ENCODE measurements around the gene BRD7.

The BRD7 gene

DNA sequence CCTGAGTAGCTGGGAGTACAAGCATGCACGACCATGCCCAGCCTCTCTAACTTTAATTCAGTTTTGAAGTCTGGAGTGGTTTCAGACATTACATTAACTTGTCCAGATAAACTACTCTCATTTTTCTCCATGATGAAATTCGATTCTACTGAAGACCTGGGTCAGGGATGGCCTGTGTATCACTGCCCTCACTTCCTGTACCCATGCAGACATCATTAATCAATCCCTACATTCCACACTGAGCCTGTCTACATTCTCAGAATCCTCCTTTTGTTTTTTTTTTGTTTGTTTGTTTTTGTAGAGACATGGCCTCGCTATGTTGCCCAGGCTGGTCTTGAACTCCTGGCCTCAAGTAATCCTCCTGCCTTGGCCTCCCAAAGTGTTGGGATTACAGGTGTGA is 79.9 kb downstream of the BRD7 start:
- DNase-seq (ENCODE audit: low spot score), result no peak

GRCh38 chr16:50288026-50288425 is 80.8 kb downstream of the BRD7 start:
- no peak for DNase-seq (ENCODE audit: low spot score)

DNA sequence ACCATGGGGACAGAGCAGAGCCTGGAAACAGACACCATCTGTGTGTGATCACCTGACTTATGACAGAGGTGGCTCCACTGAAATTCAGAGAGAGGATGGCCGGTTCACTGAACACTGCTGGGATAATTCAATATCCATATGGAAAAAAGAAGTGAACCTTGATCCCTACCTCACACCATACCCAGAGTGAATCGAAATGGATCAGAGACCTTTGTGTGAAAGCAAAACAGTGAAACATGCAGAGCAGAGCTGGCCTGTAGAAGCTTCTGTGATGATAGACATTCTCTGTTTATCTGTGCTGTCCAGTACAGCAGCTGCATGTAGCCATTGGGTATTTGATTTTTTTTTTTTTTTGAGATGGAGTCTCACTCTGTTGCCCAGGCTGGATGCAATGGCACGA is 82.1 kb downstream of the BRD7 start:
- no peak for DNase-seq (ENCODE audit: low spot score)

DNA sequence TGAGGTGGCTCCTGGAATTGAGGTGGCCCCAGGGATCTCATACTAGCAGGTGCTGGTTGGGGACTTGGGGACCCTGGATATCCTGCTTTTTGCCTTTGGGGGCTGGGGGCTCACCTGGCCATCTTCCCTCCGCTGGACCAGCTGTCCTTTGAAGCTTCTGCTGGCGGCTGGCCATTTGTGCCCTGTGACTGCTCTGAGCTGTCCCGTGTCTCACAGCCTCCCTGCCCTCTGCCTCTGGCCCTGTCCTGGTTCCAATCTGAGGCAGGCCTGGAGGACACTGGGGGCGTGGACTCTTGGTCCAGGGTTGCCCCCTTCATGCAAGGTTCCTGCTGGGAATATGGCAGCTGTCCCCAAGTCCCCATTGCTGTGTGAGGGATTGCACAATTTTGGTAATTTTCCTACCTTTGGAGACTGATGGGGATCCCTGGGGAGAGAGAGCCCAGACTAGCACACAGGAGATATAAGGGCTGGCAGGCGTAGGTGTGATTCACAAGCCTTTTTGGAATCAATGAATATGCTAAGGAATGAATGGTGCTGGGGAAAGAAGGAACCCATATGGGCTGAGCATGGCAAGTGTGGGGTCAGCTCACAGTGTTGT is 83.3 kb downstream of the BRD7 start:
- DNase-seq (ENCODE audit: low spot score), result no peak

- DNase-seq (ENCODE audit: low spot score), result no peak
These were observed 84.5 kb downstream of the BRD7 start for GRCh38 chr16:50284131-50284911.

DNA sequence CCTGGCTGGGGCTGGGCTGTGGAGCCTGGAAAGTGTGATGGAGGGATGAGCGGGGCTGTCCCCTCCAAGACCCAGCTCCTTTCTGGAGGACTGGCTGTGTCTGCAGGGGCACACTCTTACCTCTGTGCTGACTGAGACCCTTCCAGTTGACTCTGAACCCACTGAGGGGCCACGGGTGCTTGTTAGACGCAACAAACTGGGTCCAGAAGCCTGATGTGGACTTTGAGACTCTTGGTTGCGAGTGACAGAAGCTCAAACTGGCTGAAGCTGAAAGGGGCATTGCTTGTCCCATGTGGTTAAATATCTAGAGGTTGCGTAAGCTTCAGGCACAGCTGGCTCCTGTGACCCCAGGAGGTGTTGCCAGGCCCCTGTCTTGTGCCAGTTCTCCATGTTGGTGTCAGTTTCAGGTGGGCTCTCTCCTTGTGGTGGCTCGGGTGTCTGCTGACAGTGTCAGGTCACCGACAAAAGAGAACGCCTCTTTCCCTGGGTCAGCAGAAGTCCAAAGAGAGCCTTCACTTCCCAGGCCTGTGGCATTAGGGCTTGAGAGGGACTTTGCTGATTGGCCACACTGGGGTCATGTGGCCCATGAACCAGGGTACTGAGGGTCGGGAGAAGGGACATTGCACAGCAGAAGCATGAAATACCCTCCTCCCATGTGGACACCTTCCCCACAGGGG is 85.7 kb downstream of the BRD7 start:
- DNase-seq (ENCODE audit: low spot score), result no peak

DNA sequence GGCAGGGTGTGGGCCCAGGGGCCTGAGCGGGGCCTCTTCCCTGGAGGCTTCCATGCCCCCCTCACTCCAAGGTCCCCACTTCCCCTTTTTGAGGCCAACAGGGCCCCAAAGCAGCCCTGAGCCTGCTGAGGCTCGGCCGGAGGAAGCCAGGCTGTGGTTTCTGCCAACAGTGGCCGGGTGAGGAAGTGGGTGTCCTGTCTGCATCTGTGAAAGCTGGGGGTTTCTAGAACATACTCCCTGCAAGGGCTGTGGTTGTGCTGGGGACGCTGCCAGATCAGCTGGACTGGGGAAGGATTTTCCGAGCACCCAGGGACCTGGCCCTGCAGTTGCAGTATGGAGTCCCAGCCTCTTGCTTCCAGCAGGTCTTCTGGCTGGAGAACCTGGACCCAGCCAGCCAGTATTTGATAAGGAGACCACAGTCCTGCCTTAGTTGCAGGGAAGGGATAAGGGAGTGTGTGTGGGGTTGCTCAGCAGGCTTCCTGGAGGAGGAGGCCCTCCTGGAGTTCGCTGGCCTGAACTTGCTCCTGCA is 86.7 kb downstream of the BRD7 start:
- peak; percentile 76 for DNase-seq (ENCODE audit: low spot score)

GRCh38 chr16:50281391-50282009 is 87.3 kb downstream of the BRD7 start:
- DNase-seq (ENCODE audit: low spot score), result no peak

- no peak for DNase-seq (ENCODE audit: low spot score)
These were observed 87.9 kb downstream of the BRD7 start for GRCh38 chr16:50280932-50281331.

DNA sequence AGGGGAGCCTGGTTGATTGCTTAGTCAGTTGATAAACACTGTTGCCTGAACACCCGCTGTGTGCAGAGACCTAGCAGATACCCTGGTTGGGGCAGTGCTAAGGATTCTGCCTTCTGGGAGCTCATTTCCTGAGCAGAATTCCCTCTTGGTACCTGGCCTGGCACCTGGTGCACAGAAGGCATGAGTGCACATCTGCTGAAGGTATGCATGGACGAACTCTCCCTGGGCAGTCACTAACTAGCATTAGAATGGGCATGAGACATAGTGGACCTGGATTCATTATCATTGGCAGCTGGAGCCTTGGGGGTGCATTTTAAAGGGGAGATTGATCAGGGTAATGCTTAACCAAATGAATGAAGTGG is 89.3 kb downstream of the BRD7 start:
- DNase-seq (ENCODE audit: low spot score), result no peak

GRCh38 chr16:50278251-50278650 is 90.5 kb downstream of the BRD7 start:
- DNase-seq (ENCODE audit: low spot score), result no peak

DNA sequence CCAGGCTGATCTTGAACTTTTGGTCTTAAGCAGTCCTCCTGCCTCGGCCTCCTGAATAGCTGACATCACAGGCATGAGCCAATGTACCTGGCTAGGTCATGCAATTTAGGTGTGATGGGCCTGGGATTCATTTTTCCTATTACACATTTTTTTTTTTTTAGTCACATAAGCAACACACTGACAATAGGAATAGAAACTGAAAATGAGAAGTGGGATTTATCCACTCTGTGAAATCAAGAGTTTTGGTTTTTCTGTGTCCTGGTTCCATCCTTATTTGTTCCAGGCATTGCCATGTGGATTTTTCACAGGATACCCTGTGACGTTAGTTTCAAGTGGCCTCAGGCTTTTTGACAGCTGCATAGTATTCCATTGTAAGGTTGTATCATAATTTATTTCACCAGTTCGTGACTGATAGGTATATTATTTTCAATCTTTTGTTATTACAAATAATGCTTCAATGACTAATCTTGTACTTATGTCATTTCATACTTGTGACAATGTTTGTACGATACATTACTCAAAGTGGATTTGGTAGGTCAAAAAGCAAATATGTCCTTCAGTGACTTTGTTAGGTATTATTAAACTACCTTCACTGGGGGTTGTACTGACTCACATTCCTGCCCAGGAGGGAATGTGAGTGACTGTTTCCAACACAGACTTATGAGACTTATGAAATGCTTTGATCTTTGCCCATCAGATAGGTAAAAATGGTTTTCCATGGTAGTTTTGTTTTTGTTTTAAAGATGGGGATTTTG is 91.8 kb downstream of the BRD7 start:
- no peak for DNase-seq (ENCODE audit: low spot score)

DNA sequence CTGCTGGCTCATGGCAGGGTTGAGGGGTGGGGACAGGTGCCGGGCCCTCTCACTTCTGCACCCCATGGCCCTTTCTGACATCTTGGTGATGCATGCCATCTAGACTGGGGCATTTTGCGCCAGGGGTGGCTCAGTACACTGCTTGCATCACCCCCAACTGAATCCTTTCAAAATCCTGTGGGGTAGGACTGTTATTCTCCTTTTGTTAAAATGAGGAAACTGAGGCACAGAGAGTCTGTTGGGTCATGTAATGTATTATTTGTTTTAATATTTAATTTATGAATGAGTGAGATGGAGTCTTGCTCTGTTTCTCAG is 92.5 kb downstream of the BRD7 start:
- DNase-seq (ENCODE audit: low spot score), result no peak

DNA sequence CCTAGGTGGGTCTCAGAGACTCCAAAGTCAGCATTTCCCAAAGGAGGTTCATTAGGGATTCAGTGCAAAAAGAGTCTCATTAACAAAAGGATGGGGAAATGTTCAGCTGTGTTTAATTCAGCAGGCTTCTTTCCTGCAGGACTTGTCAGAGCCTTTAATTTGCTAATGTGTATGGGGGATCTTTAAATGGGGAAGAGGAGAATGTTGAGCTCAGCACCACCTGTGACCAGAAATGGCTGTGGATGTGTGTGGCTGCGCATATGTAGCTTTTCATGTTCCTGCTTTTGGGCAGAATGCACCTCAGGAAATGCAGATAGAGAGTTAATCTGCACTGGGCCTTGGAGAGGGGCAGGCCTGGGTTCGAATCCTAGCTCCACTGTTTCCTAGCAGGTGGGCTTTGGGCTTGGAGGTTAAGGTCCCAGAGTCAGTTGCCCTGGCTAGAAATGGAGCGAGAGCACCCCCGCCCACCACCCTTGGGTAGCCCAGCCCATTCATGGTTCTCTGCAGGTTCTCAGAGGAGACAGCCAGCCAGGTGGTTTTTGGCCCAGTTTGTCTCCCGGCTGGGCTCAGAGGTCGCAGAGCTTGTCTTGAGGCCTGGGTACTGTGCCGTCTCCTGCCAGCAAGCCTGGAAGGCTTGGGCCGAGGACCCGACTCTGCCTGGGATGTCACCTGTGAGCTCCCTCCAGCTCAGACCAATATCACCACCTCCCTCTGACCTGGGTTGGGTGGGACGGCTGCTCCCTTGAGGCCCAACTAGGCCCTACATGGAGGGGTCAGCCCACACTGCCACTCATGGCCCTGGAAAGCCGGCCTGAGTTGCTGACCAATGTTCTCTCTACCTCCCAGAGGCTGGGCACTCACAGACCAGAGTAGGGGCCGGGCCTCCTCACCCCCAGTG is 93.1 kb downstream of the BRD7 start:
- no peak for DNase-seq (ENCODE audit: low spot score)

DNA sequence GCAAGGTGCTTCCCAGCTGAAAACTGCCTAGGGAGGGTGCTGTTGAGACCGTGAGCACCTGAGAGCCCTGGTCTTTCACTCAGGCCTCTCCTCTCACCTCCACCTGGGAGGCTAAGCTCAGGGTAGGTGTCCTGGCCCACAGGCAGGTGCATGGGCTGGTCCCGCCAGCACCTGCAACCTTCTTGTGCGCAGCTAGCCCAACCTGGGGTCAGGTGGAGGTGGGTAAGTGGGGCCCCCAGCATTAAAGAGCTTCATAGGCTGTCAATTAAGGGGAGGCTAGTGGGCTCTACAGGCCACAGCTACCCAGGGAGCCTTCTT is 93.7 kb downstream of the BRD7 start:
- no peak for DNase-seq (ENCODE audit: low spot score)

DNA sequence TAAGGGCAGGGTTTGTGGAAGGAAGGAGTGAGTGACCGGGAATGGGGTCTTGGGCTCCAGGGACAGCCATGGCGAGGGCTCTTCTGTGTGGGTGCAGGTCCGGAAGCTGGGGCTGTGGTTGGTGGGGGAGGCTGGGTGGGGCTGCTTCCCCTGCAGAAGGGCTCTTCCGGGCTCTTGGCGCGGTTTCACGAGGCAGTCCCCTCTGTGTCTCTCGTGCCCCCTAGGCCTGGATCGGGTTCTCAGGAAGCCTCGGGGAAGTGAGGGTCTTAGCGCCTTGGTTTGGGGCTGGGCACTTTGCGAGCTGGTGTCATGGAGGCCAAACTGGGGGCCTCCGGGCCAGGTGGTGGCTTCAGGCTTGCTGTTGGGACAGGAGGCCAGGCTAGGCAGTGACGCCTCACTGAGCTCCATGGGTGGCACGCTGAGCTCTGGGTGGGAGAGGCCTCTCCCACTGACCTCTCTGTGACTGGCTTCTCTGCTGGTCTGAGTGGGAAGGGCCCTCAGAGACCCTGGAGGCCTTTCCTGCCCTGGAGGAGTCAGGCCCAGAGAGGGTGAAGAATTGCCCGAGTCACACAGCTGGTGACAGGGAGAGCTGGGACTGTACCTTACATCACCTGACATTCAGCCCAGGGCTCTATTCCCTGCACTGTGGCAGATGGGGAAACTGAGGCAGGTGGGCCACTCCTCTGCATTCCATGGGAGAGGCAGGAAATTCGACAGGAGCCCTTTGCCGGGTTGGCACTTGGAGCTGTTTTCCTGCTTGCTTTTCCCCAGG is 94.3 kb downstream of the BRD7 start:
- no peak for DNase-seq (ENCODE audit: low spot score)

DNA sequence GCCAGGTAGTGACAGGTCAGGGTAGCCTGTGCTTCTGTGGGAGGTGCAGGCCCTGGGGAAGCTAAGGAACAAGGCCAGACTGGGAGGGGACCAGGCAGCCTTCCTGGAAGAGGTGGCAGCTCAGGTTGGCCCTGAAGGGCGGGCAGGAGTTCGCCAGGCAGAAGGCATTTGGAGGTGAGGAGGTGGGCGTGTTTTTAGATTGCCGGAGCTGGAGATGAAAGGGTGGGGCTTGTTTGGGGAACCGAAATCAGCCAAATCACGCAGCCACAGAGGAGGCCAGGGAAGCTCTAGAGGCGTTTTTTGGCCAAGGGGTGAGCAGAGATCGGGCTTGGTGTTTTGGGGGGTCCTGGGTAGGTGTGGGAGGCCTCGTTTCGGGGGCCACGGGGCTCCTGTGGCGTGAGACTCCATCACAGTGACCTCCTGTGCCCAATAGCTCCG is 94.9 kb downstream of the BRD7 start:
- no peak for DNase-seq (ENCODE audit: low spot score)

GRCh38 chr16:50273382-50273690 is 95.5 kb downstream of the BRD7 start:
- DNase-seq (ENCODE audit: low spot score), result no peak

- DNase-seq (ENCODE audit: low spot score), result no peak
These were observed 96.0 kb downstream of the BRD7 start for GRCh38 chr16:50272687-50273381.

DNA sequence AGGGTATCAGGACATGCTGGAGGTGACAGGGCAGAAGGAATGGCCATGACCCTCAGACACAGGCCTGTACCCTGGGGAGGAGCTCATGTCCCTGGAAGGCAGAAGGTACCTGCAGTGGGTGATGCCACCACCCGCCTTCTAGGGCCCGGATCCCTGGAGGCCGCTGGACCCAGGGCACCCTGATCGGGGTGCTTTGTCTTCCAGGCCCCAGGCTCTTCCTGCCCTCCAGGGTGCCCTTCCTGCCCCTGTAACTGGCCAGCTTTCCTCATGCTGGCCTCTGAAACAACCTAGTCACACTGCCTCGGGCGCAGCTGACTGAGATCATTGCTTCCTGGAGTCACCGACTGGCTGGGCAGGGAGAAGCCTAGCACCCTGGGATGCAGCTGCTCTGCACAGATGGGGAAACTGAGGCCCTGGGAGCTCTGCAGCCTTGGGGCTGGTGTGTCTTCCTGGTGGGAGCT is 96.6 kb downstream of the BRD7 start:
- DNase-seq (ENCODE audit: low spot score), result no peak
